Measurements from ENCODE around the gene GPC1.

DNA sequence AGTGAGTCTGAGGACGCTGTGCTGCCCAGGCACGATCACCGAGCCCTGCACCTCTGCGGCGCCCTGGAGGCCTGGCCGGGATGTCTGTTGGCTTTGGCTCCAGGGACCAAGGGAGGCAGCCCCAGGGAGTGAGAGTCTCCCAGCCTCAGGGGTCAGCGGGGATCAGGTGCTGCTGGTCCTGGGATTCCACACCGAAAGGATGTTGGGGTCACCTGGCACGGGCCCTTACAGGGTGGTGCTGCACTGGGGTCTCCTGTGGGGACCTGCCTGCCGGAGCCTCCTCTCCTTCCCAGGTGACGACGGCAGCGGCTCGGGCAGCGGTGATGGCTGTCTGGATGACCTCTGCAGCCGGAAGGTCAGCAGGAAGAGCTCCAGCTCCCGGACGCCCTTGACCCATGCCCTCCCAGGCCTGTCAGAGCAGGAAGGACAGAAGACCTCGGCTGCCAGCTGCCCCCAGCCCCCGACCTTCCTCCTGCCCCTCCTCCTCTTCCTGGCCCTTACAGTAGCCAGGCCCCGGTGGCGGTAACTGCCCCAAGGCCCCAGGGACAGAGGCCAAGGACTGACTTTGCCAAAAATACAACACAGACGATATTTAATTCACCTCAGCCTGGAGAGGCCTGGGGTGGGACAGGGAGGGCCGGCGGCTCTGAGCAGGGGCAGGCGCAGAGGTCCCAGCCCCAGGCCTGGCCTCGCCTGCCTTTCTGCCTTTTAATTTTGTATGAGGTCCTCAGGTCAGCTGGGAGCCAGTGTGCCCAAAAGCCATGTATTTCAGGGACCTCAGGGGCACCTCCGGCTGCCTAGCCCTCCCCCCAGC, 30.5 kb downstream of the GPC1 start:
- TF ChIP-seq, protein P1, sequence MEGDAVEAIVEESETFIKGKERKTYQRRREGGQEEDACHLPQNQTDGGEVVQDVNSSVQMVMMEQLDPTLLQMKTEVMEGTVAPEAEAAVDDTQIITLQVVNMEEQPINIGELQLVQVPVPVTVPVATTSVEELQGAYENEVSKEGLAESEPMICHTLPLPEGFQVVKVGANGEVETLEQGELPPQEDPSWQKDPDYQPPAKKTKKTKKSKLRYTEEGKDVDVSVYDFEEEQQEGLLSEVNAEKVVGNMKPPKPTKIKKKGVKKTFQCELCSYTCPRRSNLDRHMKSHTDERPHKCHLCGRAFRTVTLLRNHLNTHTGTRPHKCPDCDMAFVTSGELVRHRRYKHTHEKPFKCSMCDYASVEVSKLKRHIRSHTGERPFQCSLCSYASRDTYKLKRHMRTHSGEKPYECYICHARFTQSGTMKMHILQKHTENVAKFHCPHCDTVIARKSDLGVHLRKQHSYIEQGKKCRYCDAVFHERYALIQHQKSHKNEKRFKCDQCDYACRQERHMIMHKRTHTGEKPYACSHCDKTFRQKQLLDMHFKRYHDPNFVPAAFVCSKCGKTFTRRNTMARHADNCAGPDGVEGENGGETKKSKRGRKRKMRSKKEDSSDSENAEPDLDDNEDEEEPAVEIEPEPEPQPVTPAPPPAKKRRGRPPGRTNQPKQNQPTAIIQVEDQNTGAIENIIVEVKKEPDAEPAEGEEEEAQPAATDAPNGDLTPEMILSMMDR (IDR thresholded peaks at IDR 0.05; ENCODE audit: low read length): no peak
- TF ChIP-seq EZH2 (IDR thresholded peaks at IDR 0.05; ENCODE audit: borderline replicate concordance, low read length): no peak
